PC-3 (cell line): ENCODE measurements around the gene PHC2. TPM values are rescaled to one million over a fixed set of nuclear protein-coding genes. Genes with fewer than 3 reads are reported as not detected.
"Not testable (repeated sequence)": the region's sequence is repeated elsewhere in the genome, so short reads cannot be mapped to it uniquely, and the experiment has no call there.

Experiments used
- ATAC-seq: fragments of 200-7000 bp; cut with Tn5 transposase; 2 replicates; pipeline ENCODE4 v1.9.1; 2020; ENCODE audit warnings: mild to moderate bottlenecking, moderate library complexity
- BruUV-seq: library from RNA; stranded (reverse); fragments of 400-500 nt; replicated peaks from 2 replicates; lab custom pipeline; 2021; lab: Mats Ljungman, UMichigan
- CTCF ChIA-PET: fragments of 300-600 bp; sonication (Branson Sonifier 250); formaldehyde crosslinking; loops from one replicate; lab custom pipeline; 2022; ENCODE audit warnings: antibody characterized with exemption; lab: Charles Lee
- POLR2A ChIA-PET: fragments of 300-600 bp; sonication (Branson Sonifier 250); formaldehyde crosslinking; loops from one replicate; lab custom pipeline; 2022; ENCODE audit warnings: antibody characterized with exemption; ENCODE audit not compliant: unreplicated experiment; lab: Charles Lee
- DNase-seq: peaks from one replicate; pipeline ENCODE4 v3.0.0-alpha.2; 2015
- H2AFZ ChIP-seq: fragments of 300-600 bp; sonication (generic); 2 replicates; pipeline ENCODE4 v1.6.0; 2016; ENCODE audit warnings: antibody characterized with exemption, low read length
- H3F3A ChIP-seq: fragments of 300-600 bp; sonication (generic); one replicate; pipeline ENCODE4 v1.6.0; 2017; ENCODE audit warnings: antibody characterized with exemption, low read length, control low read depth, mild to moderate bottlenecking; ENCODE audit not compliant: unreplicated experiment
- H3K27ac ChIP-seq: fragments of 300-600 bp; sonication (generic); 2 replicates; pipeline ENCODE4 v1.5.1; 2016; ENCODE audit warnings: mild to moderate bottlenecking, low read length
- H3K27me3 ChIP-seq: fragments of 300-600 bp; sonication (generic); 2 replicates; pipeline ENCODE4 v1.6.1; 2016; ENCODE audit warnings: low read length, mixed read lengths
- H3K36me3 ChIP-seq: fragments of 300-600 bp; sonication (generic); 2 replicates; pipeline ENCODE4 v1.6.1; 2016; ENCODE audit warnings: low read depth, mixed run types, low read length, mixed read lengths
- H3K4me1 ChIP-seq: fragments of 300-600 bp; sonication (generic); 2 replicates; pipeline ENCODE4 v1.5.1; 2016; ENCODE audit warnings: low read length; ENCODE audit not compliant: insufficient read depth
- H3K4me2 ChIP-seq: fragments of 300-600 bp; sonication (generic); 2 replicates; pipeline ENCODE4 v1.6.0; 2016; ENCODE audit warnings: low read length
- H3K4me3 ChIP-seq: fragments of 300-600 bp; sonication (generic); 2 replicates; pipeline ENCODE4 v1.5.1; 2016; ENCODE audit warnings: mild to moderate bottlenecking, low read length, mixed read lengths
- H3K79me2 ChIP-seq: fragments of 300-600 bp; sonication (generic); 2 replicates; pipeline ENCODE4 v1.6.1; 2017; ENCODE audit warnings: low read length, mixed read lengths
- H3K9ac ChIP-seq: fragments of 300-600 bp; sonication (generic); 2 replicates; pipeline ENCODE4 v1.6.0; 2016; ENCODE audit warnings: mild to moderate bottlenecking, low read length
- H3K9me2 ChIP-seq: fragments of 300-600 bp; sonication (generic); replicated peaks from 2 replicates; pipeline ENCODE4 v1.6.1; 2016; ENCODE audit warnings: mixed run types, low read length, mixed read lengths
- H3K9me3 ChIP-seq: fragments of 300-600 bp; sonication (generic); 2 replicates; pipeline ENCODE4 v1.6.1; 2016; ENCODE audit warnings: low read length, mixed read lengths
- H4K20me1 ChIP-seq: fragments of 300-600 bp; sonication (generic); 2 replicates; pipeline ENCODE4 v1.6.1; 2016; ENCODE audit warnings: low read length, mixed read lengths
- CTCF ChIP-seq: fragments of 300-600 bp; sonication (generic); conservative IDR thresholded peaks from 2 replicates; pipeline ENCODE4 v1.5.1; 2017; ENCODE audit warnings: antibody characterized with exemption, low read depth, mild to moderate bottlenecking, low read length
- EZH2 ChIP-seq: fragments of 300-600 bp; sonication (generic); IDR thresholded peaks from one replicate; pipeline ENCODE4 v1.6.1; 2017; ENCODE audit warnings: antibody characterized with exemption, mild to moderate bottlenecking, low read length; ENCODE audit not compliant: unreplicated experiment
- EZH2phosphoT487 ChIP-seq: fragments of 300-600 bp; sonication (generic); IDR thresholded peaks from 2 replicates; pipeline ENCODE4 v1.6.1; 2018; ENCODE audit warnings: mild to moderate bottlenecking, antibody characterized with exemption, low read length, borderline replicate concordance
- intact Hi-C: fragments of 100-400 bp; cut with micrococcal nuclease; formaldehyde crosslinking; loops from 2 replicates; pipeline ENCODE4 v1.9.0; 2023
- total RNA-seq: library from RNA; depleted of rRNA; stranded (reverse); fragments of >200 nt; gene quantifications from 2 replicates; pipeline ENCODE4 v1.2.3, GENCODE V29; 2014

Gene PHC2
- total RNA-seq, 1 experiment from 2014 or later = 134 TPM

GRCh38 chr1:33312413-33312749 is 118.5 kb downstream of the PHC2 start:
- no peaks in the 10 kb centered on the region for H3K27me3 ChIP-seq
- no peaks in the 10 kb centered on the region for H3K4me1 ChIP-seq
- H4K20me1 ChIP-seq = no peaks in the 10 kb centered on the region
- H3K36me3 ChIP-seq = no peaks in the 10 kb centered on the region
- TF ChIP-seq CTCF = no peak
- no peak for TF ChIP-seq EZH2phosphoT487
- no peak for TF ChIP-seq EZH2
- DNase-seq (no peak), ATAC-seq (no peak)
- no peak overlapping the region for H2AFZ ChIP-seq
- no peaks in the 10 kb centered on the region for H3K79me2 ChIP-seq
- H3K9me2 ChIP-seq = no peaks in the 10 kb centered on the region
- intact Hi-C loops = no loop called here
- H3K4me3 ChIP-seq = no peak overlapping the region
- no peak overlapping the region for H3K27ac ChIP-seq
- CTCF ChIA-PET = no interaction called here
- BruUV-seq = no TSS peak
- no peak overlapping the region for H3K9ac ChIP-seq
- no peaks in the 10 kb centered on the region for H3F3A ChIP-seq
- no peak overlapping the region for H3K4me2 ChIP-seq
- H3K9me3 ChIP-seq = no peaks in the 10 kb centered on the region
- POLR2A ChIA-PET = no interaction called here

- no peak overlapping the region for H2AFZ ChIP-seq
- H3K27ac ChIP-seq = no peak overlapping the region
- ChIA-PET POLR2A (no interaction called here), CTCF (no interaction called here)
- no peaks in the 10 kb centered on the region for H3K9me3 ChIP-seq
- no peak overlapping the region for H3K4me3 ChIP-seq
- intact Hi-C loops = no loop called here
- ATAC-seq (no peak), DNase-seq (no peak)
- H3K9me2 ChIP-seq = no peaks in the 10 kb centered on the region
- no TSS peak for BruUV-seq
- H3K36me3 ChIP-seq = no peaks in the 10 kb centered on the region
- no peak overlapping the region for H3K4me2 ChIP-seq
- no peaks in the 10 kb centered on the region for H3K27me3 ChIP-seq
- no peaks in the 10 kb centered on the region for H3K79me2 ChIP-seq
- H3K9ac ChIP-seq = no peak overlapping the region
- TF ChIP-seq CTCF (no peak), EZH2 (no peak), EZH2phosphoT487 (no peak)
- H3F3A ChIP-seq = no peaks in the 10 kb centered on the region
- no peaks in the 10 kb centered on the region for H3K4me1 ChIP-seq
- no peaks in the 10 kb centered on the region for H4K20me1 ChIP-seq
Measured at GRCh38 chr1:33311706-33312412, 119.0 kb downstream of the PHC2 start.

GRCh38 chr1:33310702-33311101 is 120.2 kb downstream of the PHC2 start:
- TF ChIP-seq EZH2phosphoT487 = no peak
- TF ChIP-seq EZH2 = no peak
- TF ChIP-seq CTCF = no peak
- POLR2A ChIA-PET = no interaction called here

GRCh38 chr1:33309351-33309750 is 121.5 kb downstream of the PHC2 start:
- H3K79me2 ChIP-seq, H3K9me2 ChIP-seq, H3K36me3 ChIP-seq, intact Hi-C loops, H3K4me3 ChIP-seq, POLR2A ChIA-PET, H2AFZ ChIP-seq, H3K9ac ChIP-seq, H4K20me1 ChIP-seq, ATAC-seq, H3K27ac ChIP-seq, BruUV-seq, CTCF ChIA-PET, DNase-seq, H3K27me3 ChIP-seq, H3K4me2 ChIP-seq, H3K9me3 ChIP-seq, H3K4me1 ChIP-seq, H3F3A ChIP-seq: not testable (repeated sequence)

More at GRCh38 chr1:33310702-33311101, 120.2 kb downstream of the PHC2 start:
- Histone ChIP-seq H3K9me2 (no peaks in the 10 kb centered on the region), H3K36me3 (no peaks in the 10 kb centered on the region), H3K27me3 (no peaks in the 10 kb centered on the region), H3K4me3 (no peak overlapping the region), H2AFZ (no peak overlapping the region), H3K9me3 (no peaks in the 10 kb centered on the region), H4K20me1 (no peaks in the 10 kb centered on the region), H3K9ac (no peak overlapping the region), H3K27ac (no peak overlapping the region), H3K4me1 (no peaks in the 10 kb centered on the region), H3F3A (no peaks in the 10 kb centered on the region), H3K79me2 (no peaks in the 10 kb centered on the region), H3K4me2 (no peak overlapping the region)
- CTCF ChIA-PET = no interaction called here
- ATAC-seq (no peak), DNase-seq (no peak)
- intact Hi-C loops = no loop called here
- BruUV-seq = no TSS peak
